HepG2 (cell line): ENCODE results near the gene TMEM114. TPM values are rescaled to one million over a fixed set of nuclear protein-coding genes. Genes with fewer than 3 reads are reported as not detected.
"Not testable (repeated sequence)": the region's sequence is repeated elsewhere in the genome, so short reads cannot be mapped to it uniquely, and the experiment has no call there.

Experiments
- ATAC-seq: fragments of 200-7000 bp; cut with Tn5 transposase; 3 replicates; pipeline ENCODE4 v1.9.1; 2020; ENCODE audit warnings: mild to moderate bottlenecking, moderate library complexity
- BruUV-seq: library from RNA; stranded (reverse); fragments of 400-500 nt; replicated peaks from 2 replicates; lab custom pipeline; 2021; lab: Mats Ljungman, UMichigan
- CTCF ChIA-PET: fragments of 300-600 bp; formaldehyde crosslinking; extraction: SDS; loops from one replicate; lab custom pipeline; 2021; ENCODE audit warnings: low total read pairs, inconsistent platforms, low intra/inter-chr PET ratio; lab: Yijun Ruan, JAX
- POLR2A ChIA-PET: fragments of 350-600 bp; sonication (Branson Sonifier 250); formaldehyde crosslinking; loops from one replicate; lab custom pipeline; 2020; ENCODE audit warnings: antibody characterized with exemption, inconsistent platforms; lab: Yijun Ruan, JAX
- DNase-seq: peaks from one replicate; pipeline ENCODE4 v3.0.0-alpha.2; 2015; ENCODE audit warnings: low spot score
- FAIRE-seq: peaks from 3 replicates; lab custom pipeline; 2011; peaks lifted over from hg19 to GRCh38; lab: Jason Lieb, UNC
- H2AFZ ChIP-seq: one replicate; pipeline ENCODE4 v1.6.1; 2011; ENCODE audit warnings: low read length, inconsistent platforms
- H3K27ac ChIP-seq: fragments of 300-600 bp; 3 replicates; pipeline ENCODE4 v1.8.0; 2011; ENCODE audit warnings: mixed run types, mild to moderate bottlenecking, mixed read lengths, low read length, inconsistent platforms; ENCODE audit not compliant: insufficient read depth; ENCODE audit errors: extremely low read length
- H3K27me3 ChIP-seq, 2 experiments: fragments of 200-600 bp in 1 of 2; 2 replicates in 1 of 2; 3 replicates in 1 of 2; pipeline versions ENCODE4 v1.6.0 to v1.8.0; 2011; ENCODE audit warnings: low read length in 2 of 2, mild to moderate bottlenecking in 2 of 2, moderate library complexity in 2 of 2, inconsistent platforms in 1 of 2; ENCODE audit not compliant: insufficient read depth in 2 of 2, control insufficient read depth in 1 of 2
- H3K36me3 ChIP-seq, 2 experiments: fragments of 200-600 bp in 1 of 2; replicated peaks in 1 of 2; 2 replicates in 1 of 2; 3 replicates in 1 of 2; pipeline versions ENCODE4 v1.5.1 to v1.8.0; 2011; ENCODE audit warnings: low read length in 2 of 2, inconsistent platforms in 1 of 2; ENCODE audit not compliant: insufficient read depth in 2 of 2, control insufficient read depth in 1 of 2
- H3K4me1 ChIP-seq: 2 replicates; pipeline ENCODE4 v1.5.1; 2012; ENCODE audit warnings: low read length, inconsistent platforms; ENCODE audit not compliant: insufficient read depth
- H3K4me2 ChIP-seq: 2 replicates; pipeline ENCODE4 v1.6.0; 2011; ENCODE audit warnings: low read depth, low read length, inconsistent platforms
- H3K4me3 ChIP-seq, 3 experiments: fragments of 200-600 bp in 1 of 3; sonication (generic), shearing (Covaris generic) in 1 of 3; replicated peaks in 1 of 3; 2 replicates each; pipeline ENCODE4 v1.5.1; 2011 to 2016; ENCODE audit warnings: low read length in 3 of 3, inconsistent platforms in 2 of 3, low read depth in 2 of 3, mild to moderate bottlenecking in 2 of 3, control low read depth in 1 of 3, mixed read lengths in 1 of 3; ENCODE audit not compliant: insufficient read depth in 1 of 3
- H3K79me2 ChIP-seq: one replicate; pipeline ENCODE4 v1.6.1; 2011; ENCODE audit warnings: low read length, inconsistent platforms; ENCODE audit not compliant: insufficient read depth
- H3K9ac ChIP-seq: 2 replicates; pipeline ENCODE4 v1.6.0; 2011; ENCODE audit warnings: mild to moderate bottlenecking, low read depth, low read length, inconsistent platforms; ENCODE audit not compliant: insufficient read depth
- H3K9me3 ChIP-seq: 2 replicates; pipeline ENCODE4 v1.5.1; 2012; ENCODE audit warnings: mild to moderate bottlenecking, low read length
- H4K20me1 ChIP-seq: 2 replicates; pipeline ENCODE4 v1.6.0; 2011; ENCODE audit warnings: inconsistent platforms, mild to moderate bottlenecking, low read length, moderate library complexity; ENCODE audit not compliant: insufficient read depth
- ASH2L ChIP-seq: fragments of 300-600, 200-600 bp; sonication (generic); IDR thresholded peaks from 2 replicates; pipeline ENCODE4 v1.7.0; 2017; ENCODE audit warnings: low read depth, mild to moderate bottlenecking, moderate library complexity, mixed read lengths, low read length; ENCODE audit not compliant: insufficient read length
- FOXP1 ChIP-seq, 2 experiments: fragments of 450-650 bp in 1 of 2; IDR thresholded peaks; 2 replicates each; pipeline ENCODE4 v1.6.1; 2017 to 2018; ENCODE audit warnings: antibody characterized with exemption in 1 of 2
- NFIC ChIP-seq: IDR thresholded peaks from 2 replicates; pipeline ENCODE4 v1.6.1; 2012; ENCODE audit warnings: mild to moderate bottlenecking, low read length, inconsistent platforms
- PBX2 ChIP-seq: IDR thresholded peaks from 2 replicates; pipeline ENCODE4 v1.6.1; 2016; ENCODE audit warnings: control low read depth
- ZNF24 ChIP-seq: fragments of 450-650 bp; IDR thresholded peaks from 2 replicates; pipeline ENCODE4 v1.6.1; 2017; ENCODE audit warnings: antibody characterized with exemption, mild to moderate bottlenecking
- WGBS: methylation state at CpG from one replicate; pipeline ENCODE4 v1.1.6; 2017; ENCODE audit warnings: low lambda C conversion rate; 5-methylcytosine and 5-hydroxymethylcytosine counted together
- in situ Hi-C: cut with HindIII; loops from 2 replicates; pipeline ENCODE4 v1.10.0; 2017; ENCODE audit warnings: low pct_unique_long_range_greater_than_20kb; ENCODE audit not compliant: extremely low pct_ligation_motif_present
- intact Hi-C: fragments of 100-400 bp; cut with micrococcal nuclease; formaldehyde crosslinking; loops from one replicate; pipeline ENCODE4 v1.10.0; 2022; ENCODE audit not compliant: unreplicated experiment
- polyA plus RNA-seq, 8 experiments: library from polyadenylated mRNA; depleted of rRNA in 3 of 8; stranded (reverse) in 7 of 8; unstranded in 1 of 8; fragments of >200 nt; fragmentation: Illumina TruSeq in 4 of 8; extraction: Trizol in 4 of 8; gene quantifications; 2 replicates each; pipeline versions ENCODE4 v1.2.1 to v1.2.3, GENCODE V29; 2011 to 2016; ENCODE audit warnings: low read depth in 4 of 8, missing spikeins in 1 of 8, mixed read lengths in 1 of 8; ENCODE audit not compliant: insufficient read depth in 1 of 8
- total RNA-seq, 5 experiments: library from RNA; depleted of rRNA; stranded (reverse); fragments of >200 nt; fragmentation: Illumina TruSeq; extraction: Trizol; gene quantifications; 2 replicates each; pipeline ENCODE4 v1.2.3, GENCODE V29; 2016; ENCODE audit warnings: low read depth in 1 of 5
- TF ChIP-seq, protein P1 (sequence below): fragments of 450-650 bp; IDR thresholded peaks from 2 replicates; pipeline ENCODE4 v1.6.1; 2017

TMEM114 gene
- total and polyA plus RNA-seq, 2 of the 13 experiments (the other 11 are each of a cell fraction or from before 2014, with no cell fraction given): not detected

DNA sequence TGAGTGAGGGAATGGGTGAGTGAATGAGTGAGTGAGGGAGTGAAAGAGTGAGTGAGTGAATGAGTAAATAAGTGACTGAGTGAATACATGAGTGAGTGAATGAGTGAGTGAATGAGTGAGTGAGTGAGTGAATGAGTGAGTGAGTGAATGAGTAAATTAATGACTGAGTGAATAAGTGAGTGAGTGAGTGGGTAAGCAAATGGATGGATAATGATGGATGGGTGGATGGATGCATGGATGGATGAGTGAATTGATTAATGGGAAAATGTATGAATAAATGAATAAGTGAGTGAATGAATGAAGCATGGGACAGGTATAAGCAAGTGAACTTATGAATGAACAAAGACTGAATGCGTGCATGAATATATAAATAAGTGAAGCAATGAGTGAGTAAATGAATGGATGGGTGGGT lies 25.4 kb downstream of the TMEM114 start (continued):
- TF ChIP-seq, protein P1, sequence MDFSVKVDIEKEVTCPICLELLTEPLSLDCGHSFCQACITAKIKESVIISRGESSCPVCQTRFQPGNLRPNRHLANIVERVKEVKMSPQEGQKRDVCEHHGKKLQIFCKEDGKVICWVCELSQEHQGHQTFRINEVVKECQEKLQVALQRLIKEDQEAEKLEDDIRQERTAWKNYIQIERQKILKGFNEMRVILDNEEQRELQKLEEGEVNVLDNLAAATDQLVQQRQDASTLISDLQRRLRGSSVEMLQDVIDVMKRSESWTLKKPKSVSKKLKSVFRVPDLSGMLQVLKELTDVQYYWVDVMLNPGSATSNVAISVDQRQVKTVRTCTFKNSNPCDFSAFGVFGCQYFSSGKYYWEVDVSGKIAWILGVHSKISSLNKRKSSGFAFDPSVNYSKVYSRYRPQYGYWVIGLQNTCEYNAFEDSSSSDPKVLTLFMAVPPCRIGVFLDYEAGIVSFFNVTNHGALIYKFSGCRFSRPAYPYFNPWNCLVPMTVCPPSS: peak; percentile 60; the same call in 1 of the 2 replicates
- no peak for TF ChIP-seq PBX2 (CRISPR knock-in tag)
- 0 out of 2 replicates have a peak, but pooled peaks have one; percentile 48 for TF ChIP-seq FOXP1 (IDR thresholded peaks at IDR 0.05)
- no peak for TF ChIP-seq FOXP1 (CRISPR knock-in tag; IDR thresholded peaks at IDR 0.05)
- TF ChIP-seq NFIC: no peak

GRCh38 chr16:8563944-8564540 lies 26.3 kb downstream of the TMEM114 start:
- H2AFZ ChIP-seq, intact Hi-C loops, H3K9me3 ChIP-seq, H3K9ac ChIP-seq, ATAC-seq, H3K4me3 ChIP-seq, DNase-seq, POLR2A ChIA-PET, in situ Hi-C loops, H3K27ac ChIP-seq, H3K79me2 ChIP-seq, BruUV-seq, H3K4me2 ChIP-seq, CTCF ChIA-PET, FAIRE-seq, H4K20me1 ChIP-seq, H3K36me3 ChIP-seq: not testable (repeated sequence)
- peaks cover 8 to 20% of the 10 kb centered on the region in 2 experiments; a peak in 3 of 5 replicates for H3K27me3 ChIP-seq
- peaks cover 20% of the 10 kb centered on the region for H3K4me1 ChIP-seq
- WGBS: 64% methylated on average over 3 of the region's 3 CpGs
- TF ChIP-seq ASH2L (peak; percentile 48), ZNF24 (peak; percentile 89)
